SK-N-MC (cell line): ENCODE results near the gene SLAMF1.

ENCODE experiments used
- DNase-seq: peaks from one replicate; pipeline ENCODE4 v3.0.0-alpha.2; 2011; ENCODE audit warnings: low read depth, low spot score
- H3K27ac ChIP-seq: fragments of 200-600 bp; sonication (generic); 2 replicates; pipeline ENCODE4 v1.5.1; 2016; ENCODE audit warnings: mixed run types
- H3K36me3 ChIP-seq: fragments of 200-600 bp; sonication (generic); 2 replicates; pipeline ENCODE4 v1.6.1; 2017; ENCODE audit warnings: antibody characterized with exemption, low read length, mixed read lengths; ENCODE audit not compliant: insufficient read depth
- H3K4me3 ChIP-seq: fragments of 200-600 bp; sonication (generic); 2 replicates; pipeline ENCODE4 v1.5.1; 2016
- H3K9ac ChIP-seq: fragments of 200-600 bp; sonication (generic); 2 replicates; pipeline ENCODE4 v1.8.0; 2017; ENCODE audit warnings: mixed run types, mixed read lengths; ENCODE audit not compliant: insufficient read length
- H3K9me3 ChIP-seq: fragments of 200-600 bp; sonication (generic); 2 replicates; pipeline ENCODE4 v1.6.1; 2017; ENCODE audit warnings: low read depth, mild to moderate bottlenecking, antibody characterized with exemption, low read length, moderate library complexity, mixed read lengths
- EZH2 ChIP-seq: fragments of 200-600 bp; sonication (generic); IDR thresholded peaks from one replicate; pipeline ENCODE4 v1.6.1; 2017; ENCODE audit warnings: antibody characterized with exemption
- FOXP2 ChIP-seq: optimal IDR thresholded peaks from 2 replicates; pipeline ENCODE3; 2011; ENCODE audit warnings: mild to moderate bottlenecking, moderate library complexity; ENCODE audit not compliant: insufficient read depth; ENCODE audit errors: extremely low read length, control extremely low read depth
- POLR2AphosphoS5 ChIP-seq: IDR thresholded peaks from 2 replicates; pipeline ENCODE4 v1.6.1; 2012; ENCODE audit warnings: mild to moderate bottlenecking, low read depth, low read length, borderline replicate concordance

SLAMF1 gene

DNA sequence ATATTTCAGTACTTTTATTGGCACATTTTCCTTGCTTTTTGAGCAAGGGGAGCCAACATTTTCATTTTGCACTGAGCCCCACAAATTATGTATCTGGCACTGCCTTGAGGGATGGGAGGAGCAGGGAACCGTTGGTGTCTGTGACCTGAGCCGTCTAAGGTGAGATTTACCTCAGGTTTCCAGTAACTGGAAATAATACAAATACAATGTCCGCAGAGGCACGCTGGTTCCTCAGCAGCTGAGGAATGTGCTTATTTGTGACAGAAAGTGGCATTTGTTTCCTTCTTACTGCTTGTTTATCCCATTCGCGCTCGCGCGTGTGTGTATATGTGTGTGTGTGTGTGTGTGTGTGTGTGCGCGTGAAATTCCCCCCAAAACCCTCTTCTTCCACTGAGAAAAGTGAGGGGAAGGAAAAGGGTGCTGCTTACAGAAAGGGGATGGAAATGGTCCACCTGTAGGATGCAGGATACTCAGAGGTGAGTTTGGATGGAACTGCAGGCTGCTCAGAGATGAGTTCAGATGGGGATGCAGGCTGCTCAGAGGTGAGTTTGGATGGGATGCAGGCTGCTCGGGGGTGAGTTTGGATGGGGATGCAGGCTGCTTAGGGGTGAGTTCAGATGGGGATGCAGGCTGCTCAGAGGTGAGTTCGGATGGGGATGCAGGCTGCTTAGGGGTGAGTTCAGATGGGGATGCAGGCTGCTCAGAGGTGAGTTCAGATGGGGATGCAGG lies 30.2 kb upstream of the SLAMF1 start:
- Histone ChIP-seq H3K36me3 (no peaks in the 10 kb centered on the region), H3K9me3 (no peaks in the 10 kb centered on the region), H3K9ac (no peak overlapping the region), H3K27ac (no peak overlapping the region), H3K4me3 (no peak overlapping the region)
- no peak for DNase-seq
- TF ChIP-seq EZH2: no peak
- no peak for TF ChIP-seq FOXP2
- no peak for TF ChIP-seq POLR2AphosphoS5

DNA sequence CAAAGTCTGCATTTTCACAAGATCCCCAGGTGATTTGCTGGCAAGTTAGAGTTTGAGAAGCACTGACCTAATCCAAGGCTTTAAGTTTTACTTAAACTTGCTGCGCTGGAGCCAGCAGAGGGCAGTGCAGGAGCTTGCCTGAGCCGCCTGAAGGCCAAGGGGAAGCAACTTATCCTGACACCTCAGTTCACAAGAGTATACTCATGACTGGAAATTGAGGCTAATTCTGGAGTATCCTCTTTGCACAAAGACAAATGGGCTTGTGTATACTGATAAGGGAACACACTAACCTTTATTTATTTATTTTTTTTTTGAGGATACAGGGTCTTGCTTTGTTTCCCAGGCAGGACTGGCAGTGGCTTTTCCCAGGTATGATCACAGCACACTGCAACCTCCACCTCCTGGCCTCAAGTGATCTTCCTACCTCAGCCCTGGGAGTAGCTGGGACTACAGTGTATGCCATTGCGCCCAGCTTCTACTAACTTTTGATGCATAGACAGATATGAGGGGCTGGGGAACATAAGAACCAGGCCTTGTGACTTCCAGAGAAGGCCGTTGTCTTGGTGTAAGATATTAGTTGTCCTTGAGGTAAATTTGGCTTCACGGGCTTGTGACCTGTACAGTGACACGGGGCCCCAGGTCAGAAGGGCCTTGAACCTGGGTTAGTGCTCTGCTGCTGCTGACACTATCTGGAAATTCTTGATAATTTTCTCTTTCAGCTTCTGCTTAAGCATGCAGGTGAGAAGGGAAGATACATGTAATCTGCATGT lies 29.0 kb upstream of the SLAMF1 start:
- Histone ChIP-seq H3K9ac (no peak overlapping the region), H3K27ac (no peak overlapping the region), H3K9me3 (no peaks in the 10 kb centered on the region), H3K36me3 (no peaks in the 10 kb centered on the region), H3K4me3 (no peak overlapping the region)
- no peak for DNase-seq
- TF ChIP-seq POLR2AphosphoS5: no peak
- no peak for TF ChIP-seq EZH2
- no peak for TF ChIP-seq FOXP2

DNA sequence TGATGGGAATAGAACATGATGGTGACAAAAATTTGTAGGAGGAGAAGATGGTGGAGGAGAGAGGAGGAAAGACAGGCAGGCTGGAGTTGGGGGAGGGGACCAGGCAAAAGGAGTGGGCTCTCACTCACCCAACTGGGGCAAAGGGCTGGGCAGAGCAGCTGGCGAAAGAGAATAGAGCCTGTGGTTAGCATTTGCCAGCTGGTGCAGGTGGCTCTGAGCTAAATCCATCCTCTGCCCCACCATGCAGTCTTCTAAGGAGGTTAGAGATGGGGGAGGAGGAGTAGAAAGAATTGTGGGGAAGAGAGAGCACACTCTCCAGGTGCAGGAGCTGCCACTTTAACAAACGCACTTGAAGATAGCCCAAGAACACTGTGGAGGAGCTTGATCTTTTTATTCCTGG lies 27.6 kb upstream of the SLAMF1 start:
- Histone ChIP-seq H3K4me3 (no peak overlapping the region), H3K9ac (no peak overlapping the region), H3K9me3 (no peaks in the 10 kb centered on the region), H3K36me3 (no peaks in the 10 kb centered on the region), H3K27ac (no peak overlapping the region)
- TF ChIP-seq POLR2AphosphoS5: no peak
- TF ChIP-seq FOXP2: no peak
- no peak for TF ChIP-seq EZH2
- no peak for DNase-seq

DNA sequence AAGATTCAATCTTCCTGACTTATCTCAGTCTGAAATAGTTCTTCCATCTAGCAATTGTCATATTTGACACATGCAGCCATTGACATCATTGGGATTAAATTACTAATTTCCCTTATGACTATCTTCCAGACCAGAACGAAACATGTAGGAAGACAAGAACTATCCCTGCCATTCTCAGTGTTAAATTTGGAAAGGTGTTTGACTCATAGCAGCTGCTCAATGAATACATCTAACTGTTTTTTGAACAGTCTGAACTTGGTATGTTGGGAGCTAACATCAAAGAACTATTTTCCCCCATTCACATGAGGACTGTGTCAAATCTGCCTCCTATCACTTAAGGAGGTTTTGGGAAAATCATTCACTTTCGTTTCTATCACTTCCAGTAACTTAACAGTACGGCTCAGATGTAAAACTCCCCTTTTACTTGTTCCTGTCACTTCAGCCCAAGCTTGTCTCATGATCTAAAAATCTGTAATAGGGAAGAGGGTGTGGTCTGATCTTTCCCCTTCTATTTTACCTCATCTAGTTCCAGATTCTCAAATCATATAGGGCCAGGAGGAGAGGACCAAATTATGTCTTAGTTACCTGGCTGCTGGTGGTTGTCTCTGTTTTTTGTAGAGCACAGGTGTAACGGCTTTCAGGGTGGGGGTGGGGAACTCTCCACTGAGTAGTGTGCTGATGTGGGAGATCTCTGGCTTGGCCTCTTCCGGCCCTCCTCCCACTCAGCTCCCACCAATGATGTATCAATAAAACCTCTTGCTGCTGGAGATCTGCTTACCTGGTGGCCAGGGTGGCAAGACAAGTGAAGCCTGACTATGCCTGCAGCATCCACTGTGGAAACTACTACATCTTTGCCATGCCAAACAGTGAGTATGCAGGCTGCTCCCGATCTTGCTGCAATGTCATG lies 26.2 kb upstream of the SLAMF1 start:
- Histone ChIP-seq H3K27ac (no peak overlapping the region), H3K9me3 (no peaks in the 10 kb centered on the region), H3K36me3 (no peaks in the 10 kb centered on the region), H3K9ac (no peak overlapping the region), H3K4me3 (no peak overlapping the region)
- TF ChIP-seq POLR2AphosphoS5: no peak
- no peak for TF ChIP-seq EZH2
- no peak for TF ChIP-seq FOXP2
- no peak for DNase-seq

DNA sequence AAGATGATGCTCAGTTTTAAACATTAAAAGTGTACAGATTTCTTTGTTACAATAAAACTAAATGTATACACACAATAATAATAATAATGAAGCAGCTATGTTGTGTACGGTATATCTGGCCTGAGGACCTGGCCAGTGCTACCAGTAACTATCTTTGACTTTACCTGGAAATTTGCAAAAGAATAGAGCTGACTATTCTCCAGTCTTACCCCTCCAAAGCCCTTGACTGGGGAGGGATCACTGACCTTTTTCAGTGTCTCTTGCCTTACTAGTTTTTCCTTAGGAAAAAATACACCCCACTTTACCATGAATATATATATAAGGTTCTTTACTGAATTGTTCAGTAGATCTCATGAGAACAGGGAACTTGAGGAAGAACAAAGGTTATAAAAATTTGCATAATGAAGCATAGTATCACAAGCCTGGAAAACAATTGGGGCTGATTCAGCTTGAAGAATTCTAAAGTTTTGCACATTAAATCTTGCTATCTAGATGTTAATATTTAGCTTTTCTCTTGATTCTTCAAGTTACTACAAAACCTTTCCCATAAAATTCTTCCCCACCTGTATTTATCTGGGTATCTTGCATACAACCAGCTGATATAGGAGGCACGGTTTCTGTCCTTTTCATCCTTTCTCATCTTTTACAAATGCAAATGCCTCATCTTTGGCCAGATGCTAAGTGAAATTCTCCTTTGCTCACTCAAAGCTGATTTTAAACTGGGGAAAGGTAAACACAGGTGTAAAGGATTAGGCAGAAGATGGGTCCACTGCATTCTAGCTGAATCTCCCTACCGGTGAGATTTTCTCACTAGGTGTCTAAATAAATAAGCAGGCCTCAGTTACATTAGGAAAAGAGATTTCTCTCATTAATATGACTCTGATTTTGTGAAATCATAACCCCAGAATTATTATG lies 25.0 kb upstream of the SLAMF1 start:
- H3K4me3 ChIP-seq: no peak overlapping the region
- no peaks in the 10 kb centered on the region for H3K9me3 ChIP-seq
- no peak overlapping the region for H3K9ac ChIP-seq
- DNase-seq: no peak
- no peaks in the 10 kb centered on the region for H3K36me3 ChIP-seq
- TF ChIP-seq EZH2 (no peak), FOXP2 (no peak), POLR2AphosphoS5 (no peak)
- H3K27ac ChIP-seq: no peak overlapping the region

DNA sequence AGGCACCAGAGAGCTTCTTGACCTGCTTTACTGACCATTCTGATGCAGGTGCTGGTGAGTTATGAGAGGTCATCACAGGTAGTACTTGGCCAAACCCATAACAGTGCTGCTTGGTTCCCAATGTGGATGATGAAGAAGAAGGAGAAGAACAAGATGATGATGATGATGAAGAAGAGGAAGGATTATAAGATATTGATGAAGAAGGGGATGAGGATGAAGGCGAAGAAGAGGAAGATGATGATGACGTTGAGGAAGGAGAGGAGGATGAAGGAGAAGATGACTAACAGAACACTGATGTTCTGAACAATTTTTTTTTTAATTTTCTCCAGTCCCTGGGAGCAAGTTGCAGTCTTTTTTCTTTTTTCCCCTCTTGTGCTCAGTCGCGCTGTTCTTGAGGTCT lies 23.9 kb upstream of the SLAMF1 start:
- H3K9me3 ChIP-seq: no peaks in the 10 kb centered on the region
- no peak for DNase-seq
- no peak overlapping the region for H3K4me3 ChIP-seq
- H3K27ac ChIP-seq: no peak overlapping the region
- no peak overlapping the region for H3K9ac ChIP-seq
- TF ChIP-seq POLR2AphosphoS5 (no peak), EZH2 (no peak), FOXP2 (no peak)
- H3K36me3 ChIP-seq: no peaks in the 10 kb centered on the region

DNA sequence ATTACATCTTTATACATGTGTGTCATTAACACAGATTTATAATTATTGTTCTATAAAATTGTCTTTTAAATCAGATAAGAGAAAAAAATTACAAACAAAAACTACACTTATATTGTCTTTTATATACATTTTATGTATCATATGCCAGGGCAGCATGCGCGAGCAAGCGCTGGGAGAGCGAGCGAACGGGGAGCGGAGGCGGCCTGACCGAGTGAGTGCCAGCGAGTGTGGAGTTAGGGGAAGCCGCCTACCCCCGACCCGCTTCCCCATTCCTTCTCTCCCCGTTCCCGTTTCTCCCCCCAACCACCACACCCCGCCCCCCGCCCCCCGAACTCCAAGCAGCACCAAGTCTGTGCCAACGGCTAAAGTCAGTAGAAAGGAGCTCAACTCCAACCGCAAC lies 23.0 kb upstream of the SLAMF1 start:
- DNase-seq: no peak
- Histone ChIP-seq H3K9ac (no peak overlapping the region), H3K9me3 (no peaks in the 10 kb centered on the region), H3K4me3 (no peak overlapping the region), H3K27ac (no peak overlapping the region), H3K36me3 (no peaks in the 10 kb centered on the region)
- TF ChIP-seq POLR2AphosphoS5 (no peak), EZH2 (no peak), FOXP2 (no peak)
